AG04449 (cell line): Measurements from ENCODE around the gene TNXB.
"Not testable (repeated sequence)": the region's sequence is repeated elsewhere in the genome, so short reads cannot be mapped to it uniquely, and the experiment has no call there.

Experiments
- CTCF ChIA-PET: fragments of 350-600 bp; formaldehyde crosslinking; extraction: SDS; loops from one replicate; lab custom pipeline; 2021; ENCODE audit warnings: antibody characterized with exemption; lab: Yijun Ruan, JAX
- POLR2A ChIA-PET: fragments of 400-600, 350-600 bp; formaldehyde crosslinking; extraction: SDS; loops from one replicate; lab custom pipeline; 2020; ENCODE audit warnings: antibody characterized with exemption, inconsistent platforms; lab: Yijun Ruan, JAX
- DNase-seq: peaks from one replicate; pipeline ENCODE4 v3.0.0-alpha.2; 2010; ENCODE audit warnings: low read depth, low spot score
- H3K4me3 ChIP-seq: 2 replicates; pipeline ENCODE4 v1.5.1; 2011; ENCODE audit warnings: low read depth, mild to moderate bottlenecking, control low read depth, low read length
- TF ChIP-seq, protein P1 (sequence below): IDR thresholded peaks from one replicate; pipeline ENCODE4 v1.5.1; 2011; ENCODE audit warnings: mild to moderate bottlenecking, moderate library complexity, low read length, control low read depth, inconsistent platforms; ENCODE audit not compliant: insufficient read depth; ENCODE audit errors: missing control alignments

Gene TNXB

DNA sequence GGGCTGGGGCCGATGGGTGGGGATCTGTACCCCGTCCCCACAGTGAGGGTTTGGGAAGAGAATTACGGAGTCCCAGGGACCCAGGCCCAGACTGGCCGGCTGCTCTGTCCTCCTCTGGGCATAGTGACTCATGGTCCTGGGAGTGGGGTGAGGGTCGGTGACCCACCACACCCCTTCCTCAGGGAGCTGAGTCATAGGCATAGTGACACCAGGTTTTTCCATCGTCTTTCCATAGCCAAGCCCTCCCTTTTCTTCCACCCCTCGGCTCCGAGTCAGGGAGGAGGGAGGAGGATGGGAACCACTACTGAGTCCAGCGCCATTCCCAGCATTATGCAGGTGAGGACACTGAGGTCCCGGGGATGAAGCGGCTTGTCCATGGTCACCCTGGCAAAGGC is 62.1 kb downstream of the TNXB start:
- CTCF ChIA-PET, result interaction anchor here (0.9 to 4.8 kb wide), 17 partner anchors 11 to 108 kb away, joined by 3 to 39 read pairs (median 7); partner anchors contain the start of gene TNXB
- no peak overlapping the region for H3K4me3 ChIP-seq
- no peak for DNase-seq
- TF ChIP-seq, protein P1, sequence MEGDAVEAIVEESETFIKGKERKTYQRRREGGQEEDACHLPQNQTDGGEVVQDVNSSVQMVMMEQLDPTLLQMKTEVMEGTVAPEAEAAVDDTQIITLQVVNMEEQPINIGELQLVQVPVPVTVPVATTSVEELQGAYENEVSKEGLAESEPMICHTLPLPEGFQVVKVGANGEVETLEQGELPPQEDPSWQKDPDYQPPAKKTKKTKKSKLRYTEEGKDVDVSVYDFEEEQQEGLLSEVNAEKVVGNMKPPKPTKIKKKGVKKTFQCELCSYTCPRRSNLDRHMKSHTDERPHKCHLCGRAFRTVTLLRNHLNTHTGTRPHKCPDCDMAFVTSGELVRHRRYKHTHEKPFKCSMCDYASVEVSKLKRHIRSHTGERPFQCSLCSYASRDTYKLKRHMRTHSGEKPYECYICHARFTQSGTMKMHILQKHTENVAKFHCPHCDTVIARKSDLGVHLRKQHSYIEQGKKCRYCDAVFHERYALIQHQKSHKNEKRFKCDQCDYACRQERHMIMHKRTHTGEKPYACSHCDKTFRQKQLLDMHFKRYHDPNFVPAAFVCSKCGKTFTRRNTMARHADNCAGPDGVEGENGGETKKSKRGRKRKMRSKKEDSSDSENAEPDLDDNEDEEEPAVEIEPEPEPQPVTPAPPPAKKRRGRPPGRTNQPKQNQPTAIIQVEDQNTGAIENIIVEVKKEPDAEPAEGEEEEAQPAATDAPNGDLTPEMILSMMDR, result no peak
- POLR2A ChIA-PET, result no interaction called here

DNA sequence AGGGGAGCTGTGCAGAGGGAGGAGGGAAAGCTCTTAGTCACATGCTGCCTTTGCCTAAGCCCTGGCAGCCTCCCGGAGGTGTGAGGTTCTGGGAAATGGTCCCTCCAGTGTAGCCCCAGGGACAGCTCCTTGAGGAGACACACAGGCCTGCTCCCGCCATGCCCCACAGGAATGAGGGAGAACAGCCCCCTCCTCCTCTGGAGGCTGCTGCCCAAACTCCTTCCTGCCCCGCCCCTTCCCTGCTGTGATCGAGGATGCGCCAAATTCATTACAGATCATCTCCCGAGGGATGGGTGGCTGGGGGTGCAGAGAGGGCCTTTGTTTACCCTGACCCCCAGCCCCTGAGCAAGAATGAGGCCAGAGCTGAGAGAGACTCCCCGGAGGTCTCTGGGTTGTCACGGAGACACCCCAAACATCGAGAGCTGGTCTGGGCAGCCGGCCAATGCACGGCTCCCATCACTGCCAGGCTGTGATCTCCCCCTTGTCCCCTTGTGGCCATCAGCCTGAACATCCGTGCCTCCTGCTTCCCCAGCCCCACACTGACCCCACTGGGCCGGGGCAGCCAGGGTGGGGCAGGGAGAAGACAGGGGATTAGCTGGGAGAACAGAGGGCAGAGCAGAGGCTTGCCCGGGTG is 62.6 kb downstream of the TNXB start:
- TF ChIP-seq, protein P1, result peak; percentile 1
- no peak overlapping the region for H3K4me3 ChIP-seq
- POLR2A ChIA-PET, result no interaction called here
- CTCF ChIA-PET, result interaction anchor here (1.0 to 4.8 kb wide), 8 partner anchors 18 to 108 kb away, joined by 4 to 39 read pairs (median 14); no protein-coding TSS in a partner anchor
- no peak for DNase-seq

DNA sequence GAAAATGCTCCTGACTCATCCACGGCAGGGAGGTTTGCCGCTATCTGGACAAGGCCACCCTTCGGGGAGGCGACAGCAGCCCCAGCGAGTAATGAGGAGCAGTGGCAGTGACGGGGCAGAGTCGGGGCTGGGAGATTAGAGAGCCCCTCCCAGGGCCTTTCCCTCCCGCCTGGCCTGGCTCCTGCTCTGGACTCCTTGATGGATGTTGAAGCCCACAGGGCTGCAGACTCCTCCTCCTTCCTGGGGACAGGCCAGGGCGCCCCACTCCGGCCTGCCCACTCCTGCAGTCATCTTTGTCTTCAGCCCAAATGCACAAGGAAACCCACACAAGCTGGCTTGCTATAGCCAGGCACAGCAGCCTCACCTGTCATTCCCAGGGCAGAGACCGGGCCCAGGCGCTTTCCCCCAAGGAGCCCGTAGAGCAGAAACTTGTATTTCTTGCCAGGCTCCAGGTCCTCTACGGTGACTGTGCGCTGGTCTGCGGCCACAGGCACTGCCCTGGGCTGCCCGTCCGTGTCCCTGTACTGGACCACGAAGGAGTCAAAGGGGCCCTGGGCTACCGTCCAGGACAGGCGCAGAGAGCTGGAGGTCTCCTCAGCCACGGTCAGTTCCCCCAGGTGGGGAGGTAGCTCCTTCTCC is 63.2 kb downstream of the TNXB start:
- no peak overlapping the region for H3K4me3 ChIP-seq
- ChIA-PET POLR2A (no interaction called here), CTCF (interaction anchor here (1.0 to 4.8 kb wide), 7 partner anchors 18 to 109 kb away, joined by 4 to 39 read pairs (median 21); no protein-coding TSS in a partner anchor)
- TF ChIP-seq, protein P1, result no peak
- DNase-seq, result no peak

DNA sequence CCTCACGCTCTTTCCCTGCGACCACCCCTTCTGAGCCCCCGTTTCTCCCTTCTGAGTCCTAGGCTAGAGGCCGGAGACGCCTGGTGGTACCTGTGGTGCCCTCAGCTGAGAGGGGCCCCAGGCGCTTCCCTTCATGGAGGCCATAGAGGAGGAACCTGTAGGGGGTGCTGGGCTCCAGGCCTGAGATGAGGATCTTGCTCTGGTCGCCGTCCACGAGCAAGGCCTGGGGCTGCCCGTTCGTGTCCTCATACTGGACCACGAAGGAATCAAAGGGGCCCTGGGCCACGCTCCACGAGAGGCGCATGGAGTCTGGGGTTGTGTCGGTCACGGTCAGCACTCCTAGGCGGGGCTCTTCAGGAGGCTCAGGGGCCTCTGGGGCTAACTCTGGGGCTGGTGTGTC is 64.2 kb downstream of the TNXB start:
- H3K4me3 ChIP-seq, POLR2A ChIA-PET, CTCF ChIA-PET, DNase-seq: not testable (repeated sequence)

DNA sequence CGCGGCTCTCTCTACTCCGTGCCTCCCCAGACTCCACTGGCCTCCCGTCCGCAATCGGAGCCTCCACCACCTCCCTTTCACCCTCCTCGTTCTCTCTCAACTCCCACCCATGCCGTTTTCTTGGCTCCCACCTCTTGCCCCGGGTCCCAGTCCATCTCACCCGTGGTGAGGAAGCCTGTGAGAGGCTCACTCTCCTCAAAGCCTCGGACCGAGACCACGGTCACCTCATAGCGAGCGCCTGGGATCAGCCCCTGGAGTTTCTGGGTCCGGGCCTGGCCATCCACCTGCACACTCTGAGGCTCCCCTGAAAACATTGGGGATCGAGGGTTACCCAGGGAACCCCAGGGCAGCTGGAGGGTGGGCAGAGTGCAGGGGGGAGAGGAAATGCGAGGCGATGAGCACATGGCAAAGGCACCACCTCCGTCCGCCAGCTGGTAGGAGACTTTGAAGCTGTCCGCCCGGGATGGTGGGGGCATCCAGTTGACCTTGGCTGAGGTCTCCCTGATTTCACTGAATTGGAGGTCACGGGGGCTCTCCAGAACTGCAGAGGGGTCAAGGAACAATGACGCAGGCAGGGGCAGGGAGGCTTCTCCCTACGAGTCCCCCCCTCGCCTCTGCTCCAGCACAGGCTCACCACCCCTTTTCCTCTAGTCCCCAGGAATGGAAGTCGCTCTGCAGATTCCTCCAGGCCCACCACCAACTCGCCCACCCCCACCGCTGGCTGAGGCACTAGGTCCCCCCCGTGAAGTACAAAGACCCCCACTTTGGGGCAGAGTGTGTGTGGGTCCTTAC is 65.4 kb downstream of the TNXB start:
- POLR2A ChIA-PET, DNase-seq, CTCF ChIA-PET, H3K4me3 ChIP-seq: not testable (repeated sequence)

DNA sequence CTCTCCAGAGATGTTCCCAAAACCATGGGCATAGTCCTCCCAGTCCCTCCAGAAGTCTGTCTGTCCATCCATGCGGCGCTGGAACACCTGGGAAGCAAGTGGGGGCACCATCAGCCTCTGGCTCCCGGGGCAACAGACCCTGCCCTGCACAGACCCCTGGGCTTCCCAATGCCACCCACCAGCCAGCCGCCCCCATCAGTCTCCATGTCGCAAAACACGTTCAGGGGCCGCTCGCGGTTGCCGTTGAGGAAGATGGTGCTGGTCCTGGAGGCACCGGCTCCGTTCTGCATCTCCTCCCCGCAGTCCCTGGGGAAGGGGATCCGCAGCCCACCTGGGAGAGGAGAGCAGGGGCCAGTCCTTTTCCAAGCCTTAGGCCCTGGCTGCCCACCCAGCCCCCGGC is 66.9 kb downstream of the TNXB start:
- DNase-seq, H3K4me3 ChIP-seq, CTCF ChIA-PET, POLR2A ChIA-PET: not testable (repeated sequence)

DNA sequence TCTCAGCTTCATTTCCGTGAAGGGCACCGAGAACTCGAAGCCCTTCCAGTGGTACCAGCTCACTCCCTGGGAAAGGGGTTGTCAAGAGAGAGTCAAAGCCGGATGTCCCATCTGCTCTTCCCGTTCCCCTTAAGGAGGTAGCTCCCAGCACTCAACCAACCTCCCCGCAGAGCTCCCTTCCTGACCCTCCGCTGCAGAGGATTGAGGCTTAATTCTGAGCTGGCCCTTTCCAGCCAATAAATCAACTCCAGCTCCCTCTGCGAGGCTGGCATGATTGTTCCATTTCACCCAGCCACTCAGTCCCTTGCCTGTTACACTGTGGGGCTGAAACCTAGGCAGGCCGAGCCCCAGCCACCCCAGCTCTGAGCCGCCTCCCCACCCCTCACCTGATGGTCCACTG is 67.8 kb downstream of the TNXB start:
- H3K4me3 ChIP-seq, POLR2A ChIA-PET, CTCF ChIA-PET, DNase-seq: not testable (repeated sequence)

DNA sequence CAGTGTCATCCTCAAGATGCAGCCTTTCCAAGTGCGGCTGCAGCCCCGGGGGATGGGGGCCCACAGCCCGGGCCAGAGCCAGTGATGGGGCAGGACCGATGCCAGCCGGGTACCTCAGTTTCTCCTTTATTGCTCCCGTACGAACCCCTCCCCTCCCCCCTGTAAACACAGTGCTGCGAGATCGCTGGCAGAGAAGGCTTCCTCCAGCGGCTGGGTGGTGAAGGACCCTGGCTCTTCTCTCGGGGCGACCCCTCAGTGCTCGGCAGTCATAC is 68.2 kb downstream of the TNXB start:
- POLR2A ChIA-PET, H3K4me3 ChIP-seq, CTCF ChIA-PET, DNase-seq: not testable (repeated sequence)

DNA sequence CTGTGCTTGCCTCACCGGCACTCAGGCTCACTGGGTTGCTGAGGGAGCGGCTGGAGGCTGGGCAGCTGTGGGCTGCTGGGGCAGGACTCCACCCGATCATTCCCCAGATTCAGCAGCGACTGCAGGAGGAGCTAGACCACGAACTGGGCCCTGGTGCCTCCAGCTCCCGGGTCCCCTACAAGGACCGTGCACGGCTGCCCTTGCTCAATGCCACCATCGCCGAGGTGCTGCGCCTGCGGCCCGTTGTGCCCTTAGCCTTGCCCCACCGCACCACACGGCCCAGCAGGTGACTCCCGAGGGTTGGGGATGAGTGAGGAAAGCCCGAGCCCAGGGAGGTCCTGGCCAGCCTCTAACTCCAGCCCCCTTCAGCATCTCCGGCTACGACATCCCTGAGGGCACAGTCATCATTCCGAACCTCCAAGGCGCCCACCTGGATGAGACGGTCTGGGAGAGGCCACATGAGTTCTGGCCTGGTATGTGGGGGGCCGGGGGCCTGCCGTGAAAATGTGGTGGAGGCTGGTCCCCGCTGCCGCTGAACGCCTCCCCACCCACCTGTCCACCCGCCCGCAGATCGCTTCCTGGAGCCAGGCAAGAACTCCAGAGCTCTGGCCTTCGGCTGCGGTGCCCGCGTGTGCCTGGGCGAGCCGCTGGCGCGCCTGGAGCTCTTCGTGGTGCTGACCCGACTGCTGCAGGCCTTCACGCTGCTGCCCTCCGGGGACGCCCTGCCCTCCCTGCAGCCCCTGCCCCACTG is 68.7 kb downstream of the TNXB start:
- DNase-seq, H3K4me3 ChIP-seq, POLR2A ChIA-PET, CTCF ChIA-PET: not testable (repeated sequence)

DNA sequence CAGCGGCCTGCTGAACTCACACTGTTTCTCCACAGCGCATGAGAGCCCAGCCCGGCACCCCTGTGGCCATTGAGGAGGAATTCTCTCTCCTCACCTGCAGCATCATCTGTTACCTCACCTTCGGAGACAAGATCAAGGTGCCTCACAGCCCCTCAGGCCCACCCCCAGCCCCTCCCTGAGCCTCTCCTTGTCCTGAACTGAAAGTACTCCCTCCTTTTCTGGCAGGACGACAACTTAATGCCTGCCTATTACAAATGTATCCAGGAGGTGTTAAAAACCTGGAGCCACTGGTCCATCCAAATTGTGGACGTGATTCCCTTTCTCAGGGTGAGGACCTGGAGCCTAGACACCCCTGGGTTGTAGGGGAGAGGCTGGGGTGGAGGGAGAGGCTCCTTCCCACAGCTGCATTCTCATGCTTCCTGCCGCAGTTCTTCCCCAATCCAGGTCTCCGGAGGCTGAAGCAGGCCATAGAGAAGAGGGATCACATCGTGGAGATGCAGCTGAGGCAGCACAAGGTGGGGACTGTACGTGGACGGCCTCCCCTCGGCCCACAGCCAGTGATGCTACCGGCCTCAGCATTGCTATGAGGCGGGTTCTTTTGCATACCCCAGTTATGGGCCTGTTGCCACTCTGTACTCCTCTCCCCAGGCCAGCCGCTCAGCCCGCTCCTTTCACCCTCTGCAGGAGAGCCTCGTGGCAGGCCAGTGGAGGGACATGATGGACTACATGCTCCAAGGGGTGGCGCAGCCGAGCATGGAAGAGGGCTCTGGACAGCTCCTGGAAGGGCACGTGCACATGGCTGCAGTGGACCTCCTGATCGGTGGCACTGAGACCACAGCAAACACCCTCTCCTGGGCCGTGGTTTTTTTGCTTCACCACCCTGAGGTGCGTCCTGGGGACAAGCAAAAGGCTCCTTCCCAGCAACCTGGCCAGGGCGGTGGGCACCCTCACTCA is 69.5 kb downstream of the TNXB start:
- DNase-seq, H3K4me3 ChIP-seq, CTCF ChIA-PET, POLR2A ChIA-PET: not testable (repeated sequence)

DNA sequence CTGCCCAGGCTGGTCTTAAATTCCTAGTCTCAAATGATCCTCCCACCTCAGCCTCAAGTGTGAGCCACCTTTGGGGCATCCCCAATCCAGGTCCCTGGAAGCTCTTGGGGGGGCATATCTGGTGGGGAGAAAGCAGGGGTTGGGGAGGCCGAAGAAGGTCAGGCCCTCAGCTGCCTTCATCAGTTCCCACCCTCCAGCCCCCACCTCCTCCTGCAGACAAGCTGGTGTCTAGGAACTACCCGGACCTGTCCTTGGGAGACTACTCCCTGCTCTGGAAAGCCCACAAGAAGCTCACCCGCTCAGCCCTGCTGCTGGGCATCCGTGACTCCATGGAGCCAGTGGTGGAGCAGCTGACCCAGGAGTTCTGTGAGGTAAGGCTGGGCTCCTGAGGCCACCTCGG is 70.3 kb downstream of the TNXB start:
- H3K4me3 ChIP-seq, DNase-seq, POLR2A ChIA-PET, CTCF ChIA-PET: not testable (repeated sequence)
